NOMO-1 treated with DMSO at 0.1 percent for 48 hours (cell line): ENCODE measurements around the gene MAP2K6.
A peak's percentile ranks its signal among the peaks of the same experiment; 100 is the strongest.
"Not testable (repeated sequence)": the region's sequence is repeated elsewhere in the genome, so short reads cannot be mapped to it uniquely, and the experiment has no call there.

Source experiments
- DNase-seq: peaks from one replicate; lab custom pipeline; 2025; ENCODE audit not compliant: unreplicated experiment; lab: John Stamatoyannopoulos, UW

Gene MAP2K6

DNA sequence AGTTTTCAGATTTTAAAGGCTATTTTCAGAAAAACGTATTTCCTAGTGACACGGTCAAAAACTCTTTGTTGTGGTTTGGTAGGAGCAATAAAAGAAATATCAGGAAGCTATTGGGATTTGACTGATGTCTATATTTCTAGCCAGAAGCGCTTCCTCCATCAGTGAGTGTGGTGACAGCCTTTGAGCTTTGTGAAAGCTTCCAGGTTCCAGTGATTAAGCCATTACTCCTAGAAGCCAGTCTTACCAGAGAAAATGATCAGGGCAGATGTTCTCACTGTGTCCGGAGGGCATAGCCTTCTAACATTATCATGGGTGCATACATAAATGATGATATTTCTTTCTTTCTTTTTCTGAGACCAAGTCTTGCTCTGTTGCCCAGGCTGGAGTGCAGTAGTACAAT is 39.6 kb downstream of the MAP2K6 start:
- no peak for DNase-seq

DNA sequence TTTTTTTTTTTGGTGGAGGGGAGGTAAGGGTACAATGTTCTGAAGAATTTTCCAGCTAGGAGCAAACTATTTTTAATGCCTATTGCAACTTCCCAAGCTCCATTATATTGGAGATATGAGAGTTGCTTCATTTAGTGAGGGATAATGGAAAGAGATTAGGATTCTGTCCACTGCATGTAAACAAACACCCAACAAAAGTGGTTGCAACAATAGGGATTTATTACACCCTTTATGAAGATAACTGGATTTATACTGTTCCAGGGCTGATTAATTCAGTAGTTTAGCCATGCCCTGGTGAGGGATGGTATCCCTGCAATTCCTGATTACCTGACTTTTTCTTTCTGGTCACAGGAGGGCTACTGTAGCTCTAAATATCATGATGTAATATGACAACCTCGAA is 40.5 kb downstream of the MAP2K6 start:
- DNase-seq: no peak

DNA sequence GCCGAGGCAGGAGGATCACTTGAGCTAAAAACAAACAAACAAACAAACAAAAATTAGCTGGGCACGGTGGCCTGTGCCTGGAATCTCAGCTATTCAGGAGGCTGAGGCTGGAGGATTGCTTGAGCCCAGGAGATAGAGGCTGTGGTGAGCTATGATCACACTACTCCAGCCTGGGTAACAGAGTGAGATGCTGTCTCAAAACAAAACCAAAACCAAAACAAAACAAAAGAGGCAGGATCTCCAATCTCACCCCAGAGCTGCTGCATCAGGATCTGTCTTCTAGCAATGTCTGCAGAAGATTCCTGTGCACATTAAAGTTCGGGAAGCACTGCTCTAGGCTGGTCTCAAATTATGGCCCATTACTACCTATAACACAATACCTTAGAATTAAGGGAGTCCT is 43.1 kb downstream of the MAP2K6 start:
- DNase-seq: no peak

DNA sequence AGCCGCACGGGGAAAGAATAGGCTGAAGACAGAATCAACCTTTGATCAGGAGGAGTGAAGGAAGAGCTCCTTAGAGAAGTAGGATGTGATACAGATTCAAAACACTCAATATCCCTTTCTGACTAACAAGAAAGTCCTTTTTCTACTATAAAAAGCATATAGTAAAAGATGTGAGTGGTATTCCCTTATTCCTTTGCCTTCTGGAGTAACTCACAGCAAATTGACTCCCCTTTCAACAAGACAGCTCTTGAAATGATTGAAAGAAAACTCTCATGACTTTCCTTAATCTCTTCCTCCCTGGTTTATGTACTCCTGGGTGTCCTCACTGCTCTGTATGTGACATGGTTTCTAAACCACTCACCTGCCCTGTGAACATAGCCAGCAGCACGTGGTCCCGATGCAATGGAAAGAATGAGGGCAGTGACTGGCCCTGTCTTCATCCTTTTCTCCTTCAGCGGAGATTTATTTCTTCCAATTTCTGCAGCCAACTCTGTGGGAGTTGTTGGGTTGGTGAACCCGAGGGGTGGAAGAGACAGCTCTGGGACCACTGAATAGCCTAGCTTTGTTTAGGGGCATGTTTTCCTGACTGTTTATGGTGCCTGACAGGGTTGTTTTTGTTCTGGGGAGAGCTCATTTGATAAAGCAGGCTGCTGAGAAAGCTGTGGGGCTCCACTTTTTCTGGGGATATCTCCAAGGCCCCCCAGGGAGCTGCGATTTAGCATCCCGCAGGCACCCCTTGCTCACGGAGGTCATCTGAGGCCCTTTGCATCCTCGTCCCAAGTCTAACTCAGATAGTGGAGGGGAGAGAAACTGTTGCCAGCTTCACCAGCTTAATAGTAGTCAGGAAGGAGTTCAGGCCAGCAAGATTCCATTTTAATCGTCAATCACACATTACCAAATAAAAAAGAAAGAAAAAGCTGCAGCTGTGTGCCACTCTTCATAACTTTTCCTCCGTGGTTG is 46.7 kb downstream of the MAP2K6 start:
- no peak for DNase-seq

DNA sequence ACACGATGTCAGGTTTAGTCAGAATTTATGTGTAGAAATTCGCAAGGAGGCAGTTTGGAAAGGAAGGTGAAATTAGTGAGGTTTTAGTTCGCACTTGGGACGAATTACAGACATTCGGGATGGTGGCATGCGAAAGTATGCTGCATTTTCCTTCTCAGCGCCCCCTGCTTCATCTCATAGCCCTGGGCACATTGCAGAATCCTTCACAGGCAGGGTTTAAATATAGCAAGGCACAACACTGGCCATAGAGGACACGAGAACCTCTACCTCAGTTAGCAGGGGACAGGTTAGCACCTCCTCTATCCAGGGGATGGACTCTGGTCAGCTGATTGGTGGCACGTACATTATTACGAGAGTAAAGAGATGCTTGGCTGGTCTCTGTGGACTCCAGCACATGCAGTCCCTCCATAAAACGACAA is 47.5 kb downstream of the MAP2K6 start:
- no peak for DNase-seq

DNA sequence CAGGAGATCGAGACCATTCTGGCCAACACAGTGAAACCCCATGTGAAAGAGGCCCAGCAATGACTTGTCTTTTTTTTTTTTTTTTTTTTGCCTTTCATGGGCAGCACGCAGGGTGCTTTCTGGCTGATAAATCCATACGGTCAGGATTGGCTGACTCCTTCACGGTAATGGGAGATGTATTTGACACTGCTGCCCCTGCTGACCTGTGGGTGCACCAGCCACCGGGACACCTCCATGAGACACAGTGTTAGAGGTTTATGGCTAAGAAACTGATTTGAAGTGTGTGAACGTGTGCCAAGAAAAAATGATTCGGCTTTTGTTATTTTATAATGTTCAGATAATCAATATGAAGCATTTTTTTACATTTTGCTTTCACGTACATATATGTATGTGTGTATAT is 48.4 kb downstream of the MAP2K6 start:
- no peak for DNase-seq

DNA sequence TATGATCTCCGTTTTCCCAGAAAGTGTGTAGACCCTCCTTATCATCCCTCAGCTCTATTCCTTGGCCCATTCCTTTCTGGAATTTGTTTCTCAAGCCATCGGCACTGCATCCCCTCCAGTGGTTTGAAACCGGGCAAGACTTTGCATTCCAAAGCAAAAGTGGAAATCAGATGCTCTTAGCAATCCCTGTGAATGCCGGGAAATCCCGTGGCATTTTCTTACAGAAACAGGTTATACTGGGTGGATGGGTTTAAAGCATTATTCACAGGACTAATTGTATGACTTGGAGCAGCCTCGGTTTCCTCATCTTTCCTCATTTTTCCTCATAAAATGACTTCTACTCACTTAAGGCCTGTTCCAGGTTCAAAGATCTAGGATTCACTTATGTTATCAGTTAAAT is 52.0 kb downstream of the MAP2K6 start:
- no peak for DNase-seq

DNA sequence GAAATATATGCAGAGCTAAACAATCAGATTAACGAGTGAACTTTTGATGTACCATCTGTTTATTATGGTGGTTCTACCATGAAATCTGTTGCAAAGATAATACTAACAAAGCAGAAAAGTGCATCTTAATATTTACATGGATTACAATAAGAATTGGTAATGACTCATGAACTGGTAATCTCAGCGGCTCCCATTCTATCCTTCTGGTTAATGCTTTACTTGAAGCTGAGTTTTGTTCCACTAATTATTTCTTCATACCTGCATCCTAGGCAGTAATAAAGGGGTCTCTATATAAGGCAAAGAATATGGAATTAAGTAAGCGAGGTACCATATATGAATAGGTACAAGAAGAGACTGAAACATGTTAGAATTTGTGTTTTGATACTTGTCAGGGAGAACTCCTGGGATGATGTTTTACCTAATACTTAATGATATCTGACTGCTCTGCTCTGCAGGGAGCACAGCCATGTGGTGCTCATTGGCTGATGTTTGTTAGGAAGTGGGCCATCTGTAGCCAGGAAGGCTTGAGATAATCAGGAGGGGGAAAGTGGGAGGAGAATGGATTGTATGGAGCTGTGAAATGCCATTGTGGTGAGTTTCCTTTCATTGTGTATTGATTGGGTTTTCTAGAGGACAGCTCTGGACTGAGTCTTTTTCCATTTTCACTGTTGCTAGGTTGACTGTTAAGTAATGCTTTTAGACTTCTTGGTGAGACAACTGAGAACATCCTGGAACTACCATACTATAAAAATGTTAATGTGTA is 52.6 kb downstream of the MAP2K6 start:
- DNase-seq: no peak

DNA sequence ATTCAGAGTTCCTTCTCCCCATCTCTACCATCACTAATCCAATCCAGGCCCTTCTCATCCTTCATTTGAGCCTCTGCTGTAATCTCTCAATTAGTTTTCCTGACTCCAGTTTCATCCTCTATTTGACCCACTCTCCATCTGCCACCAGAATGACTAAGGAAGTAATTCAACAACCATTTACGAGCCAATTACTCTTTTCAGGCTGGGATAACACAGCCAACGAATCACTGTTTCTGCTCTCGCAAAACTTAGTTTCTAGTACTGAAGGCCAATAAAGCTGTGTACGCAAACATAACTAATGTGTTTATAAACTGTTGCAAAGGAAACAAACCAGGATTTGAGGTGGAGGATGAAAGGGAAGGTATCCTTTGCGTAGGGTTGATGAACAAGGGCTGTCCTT is 53.7 kb downstream of the MAP2K6 start:
- no peak for DNase-seq

DNA sequence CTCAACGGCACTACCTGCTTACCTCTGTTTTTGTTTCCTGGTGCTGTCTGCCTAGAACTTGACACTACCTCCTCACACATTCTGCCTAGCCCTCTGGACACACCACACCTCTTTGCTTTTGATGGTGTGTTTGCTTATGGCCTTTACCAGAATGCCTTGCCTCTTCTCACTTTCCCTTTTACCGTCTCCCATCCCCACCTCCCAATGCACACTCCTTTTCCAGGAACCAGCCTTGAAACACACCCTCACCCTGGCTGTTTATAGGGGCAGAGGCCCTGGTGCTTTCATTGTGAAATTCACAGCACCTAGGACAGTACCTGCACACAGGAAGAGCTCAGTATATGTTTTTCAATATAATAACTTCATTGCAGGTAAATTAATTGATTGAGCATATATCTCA is 56.2 kb downstream of the MAP2K6 start:
- no peak for DNase-seq

DNA sequence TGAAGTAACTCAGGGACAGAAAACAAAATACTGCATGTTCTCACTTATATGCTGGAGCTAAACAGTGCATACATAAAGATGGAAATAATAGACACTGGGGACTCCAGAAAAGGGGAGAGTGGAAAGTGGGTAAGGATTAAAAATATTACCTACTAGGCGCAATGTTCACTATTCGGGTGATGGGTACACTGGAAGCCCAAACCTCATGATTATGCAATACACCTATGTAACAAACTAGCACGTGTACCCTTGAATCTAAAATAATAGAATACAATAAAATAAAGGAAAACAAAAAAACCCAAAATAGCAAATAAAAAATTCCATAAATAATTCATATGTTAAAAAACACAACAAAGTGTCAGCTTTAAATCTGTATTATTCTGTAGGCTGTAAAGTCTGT is 56.9 kb downstream of the MAP2K6 start:
- no peak for DNase-seq

DNA sequence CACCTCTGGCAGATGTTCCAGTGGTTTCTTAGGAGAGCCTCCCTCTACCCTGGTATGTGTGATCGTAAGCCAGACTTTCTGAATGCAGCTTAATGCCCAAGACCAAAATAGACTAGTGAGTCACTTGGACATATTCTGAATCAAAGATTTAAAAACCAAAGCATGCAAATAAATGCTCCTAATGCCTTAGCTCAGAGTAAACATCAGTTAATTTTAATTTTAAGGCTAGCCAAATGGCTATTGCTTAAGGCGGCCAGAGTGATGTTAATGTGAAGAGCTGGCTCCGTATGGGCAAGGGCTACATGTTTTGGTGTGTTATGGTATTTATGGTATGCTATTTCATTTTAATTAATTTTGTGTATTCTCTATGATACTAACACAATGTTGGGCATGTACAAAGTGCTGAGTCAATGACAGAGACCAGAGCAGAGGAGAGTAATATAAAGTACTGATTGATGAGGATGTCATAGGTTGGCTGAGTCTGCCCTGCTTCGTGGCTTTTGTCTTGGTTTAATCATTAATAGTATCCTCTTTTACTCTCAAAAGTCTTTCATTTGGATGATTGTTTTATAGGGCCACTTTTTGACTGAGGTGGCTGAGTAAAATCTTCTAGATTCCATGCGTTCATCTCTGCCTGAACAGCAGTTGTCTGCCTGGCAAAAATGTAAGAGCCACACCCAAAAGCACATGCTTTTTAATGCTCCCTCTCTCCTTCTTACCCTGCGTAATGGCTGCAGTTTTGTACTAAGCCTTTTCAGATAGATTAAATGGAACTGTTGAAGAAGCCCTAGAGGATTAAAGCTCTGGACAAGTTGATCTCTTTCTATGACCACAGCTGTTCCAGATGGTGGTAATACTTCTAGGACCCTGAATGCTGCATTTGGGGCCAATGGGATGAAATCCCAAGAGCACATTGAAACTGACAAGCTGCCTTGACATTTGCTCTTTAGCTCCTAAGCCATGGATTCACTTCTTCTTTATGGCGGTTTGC is 59.6 kb downstream of the MAP2K6 start:
- no peak for DNase-seq

DNA sequence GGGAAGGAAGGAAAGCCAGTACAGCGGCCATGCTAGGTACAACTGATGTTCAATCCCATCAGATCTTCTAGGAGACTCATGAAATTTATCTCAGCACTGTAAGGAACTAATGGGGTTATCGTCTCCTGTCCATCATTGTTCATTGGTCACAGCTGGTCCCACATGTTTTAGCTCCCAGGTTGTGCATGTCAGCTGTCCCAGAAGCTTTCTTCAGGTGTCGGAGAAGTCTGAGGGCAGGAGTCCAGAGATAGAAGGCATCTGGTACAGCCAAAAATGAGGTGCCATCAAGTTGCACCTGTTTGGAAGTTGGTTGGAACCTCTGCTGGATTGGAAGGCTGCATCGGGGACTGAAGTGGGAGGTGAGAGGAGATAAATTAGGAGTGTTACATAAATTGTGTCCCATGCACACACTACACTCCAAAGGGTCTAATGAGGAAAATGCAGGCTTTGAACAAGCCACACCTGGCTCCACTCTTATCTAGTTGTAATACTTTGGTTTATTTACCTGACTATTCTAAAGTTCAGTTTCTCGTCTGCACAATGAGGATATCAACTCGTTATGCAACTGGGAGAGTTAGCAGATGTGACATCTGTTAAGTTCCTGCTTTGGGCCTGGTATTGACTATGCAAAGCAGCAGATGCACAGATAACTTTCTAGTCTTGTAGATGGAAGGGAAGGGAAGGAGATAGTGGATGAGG is 62.9 kb downstream of the MAP2K6 start:
- no peak for DNase-seq

DNA sequence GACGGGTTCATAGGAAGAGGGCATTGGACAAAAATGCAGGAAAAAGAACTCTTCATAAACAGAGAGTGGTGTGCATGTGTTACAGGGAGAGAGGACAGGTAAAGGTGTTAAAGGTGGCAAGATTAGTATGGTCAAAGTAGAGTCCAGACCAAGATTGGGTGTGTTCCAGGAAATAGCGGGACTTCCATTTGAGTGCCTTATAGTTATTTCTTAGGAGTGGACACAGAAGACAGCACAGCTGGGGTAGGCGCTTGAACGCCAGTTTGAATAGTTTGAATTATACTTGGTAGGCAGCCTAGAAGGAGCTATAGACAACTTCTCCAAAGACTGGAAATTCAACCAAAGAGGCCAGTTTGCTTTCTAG is 63.4 kb downstream of the MAP2K6 start:
- DNase-seq: no peak

DNA sequence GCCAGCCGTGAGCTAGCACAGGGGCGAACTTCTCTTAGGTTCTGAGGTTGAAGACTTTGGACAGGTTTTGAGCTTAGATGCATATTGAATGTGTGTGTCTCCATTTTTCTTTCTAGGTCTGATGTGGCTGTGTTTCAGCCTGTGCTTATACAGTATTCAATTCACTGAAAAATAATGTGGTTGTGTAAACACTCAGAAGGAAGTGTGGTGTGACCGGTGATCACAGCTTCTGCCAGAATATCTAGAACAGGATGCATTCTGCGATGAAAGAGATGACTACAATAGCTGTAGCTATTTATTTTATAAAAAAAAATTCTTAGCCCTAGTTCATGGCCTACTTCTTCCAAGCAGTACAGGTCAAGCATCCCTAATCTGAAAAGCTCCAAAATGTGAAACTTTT is 64.4 kb downstream of the MAP2K6 start:
- DNase-seq: no peak

DNA sequence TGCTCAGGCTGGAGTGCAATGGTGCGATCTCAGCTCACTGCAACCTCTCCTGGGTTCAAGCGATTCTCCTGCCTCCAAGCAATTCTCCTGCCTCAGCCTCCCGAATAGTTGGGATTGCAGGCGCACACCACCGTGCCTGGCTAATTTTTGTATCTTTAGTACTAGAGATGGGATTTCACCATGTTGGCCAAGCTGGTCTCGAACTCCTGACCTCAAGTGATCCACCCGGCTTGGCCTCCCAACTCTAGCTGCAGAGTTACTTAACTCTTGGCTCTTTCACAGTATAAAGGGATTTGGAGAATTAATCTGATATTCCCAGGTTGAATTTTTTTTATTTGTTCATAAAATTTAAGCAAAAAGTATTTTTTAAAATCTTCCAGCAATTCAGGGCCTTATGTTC is 65.3 kb downstream of the MAP2K6 start:
- DNase-seq: not testable (repeated sequence)

DNA sequence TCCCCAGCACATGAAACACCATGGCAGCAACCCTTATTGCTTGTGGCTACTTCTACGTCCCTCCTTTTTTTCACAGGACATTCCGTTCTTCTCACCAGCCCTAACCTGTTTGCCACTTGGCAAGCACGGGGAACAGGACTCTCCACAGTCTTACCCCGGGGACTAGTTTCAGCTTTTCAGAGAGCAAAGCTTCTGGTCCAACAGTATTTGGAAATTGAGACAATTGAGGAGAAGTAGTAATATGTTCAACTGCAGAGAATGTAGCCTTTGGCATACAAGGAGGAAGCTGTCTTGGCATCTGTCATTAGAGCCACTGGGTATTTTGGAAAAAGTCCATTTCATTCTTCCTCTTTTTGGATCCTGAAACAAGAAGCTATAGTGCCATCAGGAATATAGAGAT is 65.7 kb downstream of the MAP2K6 start:
- DNase-seq: peak; percentile 19

DNA sequence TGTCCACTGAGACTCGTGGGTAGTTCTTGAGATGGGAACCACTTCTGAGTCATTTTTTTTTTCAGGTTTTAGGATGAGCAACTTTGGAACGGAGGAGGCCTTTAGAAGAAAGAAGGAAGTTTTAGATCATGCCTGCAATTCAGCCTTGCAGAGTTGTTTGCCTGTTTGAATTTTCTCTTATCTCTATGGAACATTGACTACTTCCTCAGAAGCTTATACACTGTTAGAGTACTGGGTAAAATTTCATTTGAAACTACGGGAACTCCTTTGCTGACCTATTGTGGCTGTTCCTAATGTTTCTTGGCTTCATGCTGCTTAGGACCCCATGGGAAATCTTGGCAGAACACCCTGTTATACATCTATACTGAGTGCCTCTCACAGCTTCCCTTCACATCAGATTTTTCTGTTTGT is 70.8 kb downstream of the MAP2K6 start:
- no peak for DNase-seq

DNA sequence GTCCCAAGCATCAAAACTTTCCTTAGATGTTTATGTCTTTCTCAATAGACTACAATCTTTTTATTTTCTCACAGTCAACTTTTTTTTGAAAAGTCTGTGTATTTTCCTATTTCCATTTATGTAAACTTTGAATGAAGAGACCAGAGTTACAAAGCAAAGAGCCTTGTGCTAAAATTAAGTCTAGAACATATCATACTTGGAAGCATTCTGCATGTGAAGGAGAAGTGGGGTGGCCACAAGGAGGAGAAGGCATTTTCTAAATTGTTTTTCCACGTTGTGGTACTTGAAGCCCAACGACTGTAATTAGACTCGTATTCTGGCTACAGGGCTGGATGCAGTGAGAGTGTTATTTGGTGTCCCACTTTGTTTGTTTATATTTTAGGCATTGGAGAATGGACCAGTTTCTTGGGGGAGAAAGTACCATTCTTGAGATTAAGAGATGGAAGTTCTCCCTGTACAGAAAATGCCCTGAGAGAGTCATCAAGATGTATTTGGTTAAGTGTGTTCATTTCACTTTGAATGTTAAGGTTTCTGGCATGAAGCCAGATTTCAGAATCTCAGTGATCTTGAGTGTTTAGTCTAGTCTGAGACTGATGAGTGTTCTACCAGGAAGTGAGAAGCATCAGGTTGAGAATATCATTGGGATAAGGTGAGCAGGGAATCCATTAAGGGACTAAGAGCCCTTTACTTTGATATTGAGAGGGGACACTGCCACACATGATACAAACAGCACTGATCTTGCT is 71.6 kb downstream of the MAP2K6 start:
- DNase-seq: no peak
